NB4 (cell line): ENCODE data around the gene ABI1.

Experiments
- DNase-seq: peaks from one replicate; pipeline ENCODE4 v3.0.0; 2010; ENCODE audit warnings: low read depth
- H3K4me3 ChIP-seq: one replicate; pipeline ENCODE4 v1.5.1; 2011; ENCODE audit warnings: mild to moderate bottlenecking, low read depth, low read length, moderate library complexity
- CTCF ChIP-seq: IDR thresholded peaks from one replicate; pipeline ENCODE4 v1.5.1; 2012; ENCODE audit warnings: low read depth, low read length
- MAX ChIP-seq: IDR thresholded peaks from 2 replicates; pipeline ENCODE4 v1.6.1; 2011; ENCODE audit warnings: low read depth, low read length
- MYC ChIP-seq: IDR thresholded peaks from 2 replicates; pipeline ENCODE4 v1.6.1; 2011; ENCODE audit warnings: low read depth, low read length
- POLR2A ChIP-seq: IDR thresholded peaks from 2 replicates; pipeline ENCODE4 v1.6.1; 2011; ENCODE audit warnings: mild to moderate bottlenecking; ENCODE audit not compliant: insufficient read length; ENCODE audit errors: extremely low read depth

ABI1 gene

GRCh38 chr10:26887611-26888215 is 27.0 kb upstream of the ABI1 start:
- TF ChIP-seq CTCF: no peak
- TF ChIP-seq MAX: no peak
- TF ChIP-seq POLR2A: no peak
- TF ChIP-seq MYC: no peak
- no peak overlapping the region for H3K4me3 ChIP-seq
- no peak for DNase-seq

- no peak overlapping the region for H3K4me3 ChIP-seq
- DNase-seq: peak; percentile 43
- no peak for TF ChIP-seq MAX
- no peak for TF ChIP-seq POLR2A
- no peak for TF ChIP-seq MYC
- TF ChIP-seq CTCF: peak; percentile 52
Observed at GRCh38 chr10:26881600-26882331, 21.0 kb upstream of the ABI1 start.

GRCh38 chr10:26879744-26880143 is 19.0 kb upstream of the ABI1 start:
- H3K4me3 ChIP-seq: no peak overlapping the region
- no peak for TF ChIP-seq MAX
- TF ChIP-seq POLR2A: no peak
- TF ChIP-seq CTCF: no peak
- no peak for TF ChIP-seq MYC
- no peak for DNase-seq

GRCh38 chr10:26870766-26871165 is 10.0 kb upstream of the ABI1 start:
- no peak for DNase-seq
- TF ChIP-seq MAX (no peak), CTCF (no peak), MYC (no peak), POLR2A (no peak)

GRCh38 chr10:26869528-26869927 is 8.8 kb upstream of the ABI1 start:
- H3K4me3 ChIP-seq: no peak overlapping the region
- no peak for DNase-seq
- TF ChIP-seq MYC: no peak
- TF ChIP-seq CTCF: no peak
- TF ChIP-seq MAX: no peak
- TF ChIP-seq POLR2A: no peak

More at GRCh38 chr10:26870766-26871165, 10.0 kb upstream of the ABI1 start:
- no peak overlapping the region for H3K4me3 ChIP-seq
